GM12891 (cell line): ENCODE data around the gene FREY1.

ENCODE experiments used
- POLR2A ChIP-seq: IDR thresholded peaks from 2 replicates; pipeline ENCODE4 v1.6.1; 2011; ENCODE audit warnings: low read depth, low read length, control low read depth
- POLR2AphosphoS5 ChIP-seq: IDR thresholded peaks from 2 replicates; pipeline ENCODE4 v1.6.1; 2011; ENCODE audit warnings: low read depth, low read length, control low read depth
- SPI1 ChIP-seq: IDR thresholded peaks from 2 replicates; pipeline ENCODE4 v1.6.1; 2011; ENCODE audit warnings: low read depth, low read length, control low read depth

GRCh38 chr11:45924927-45925326 is 17.9 kb upstream of the FREY1 start:
- TF ChIP-seq POLR2AphosphoS5 (no peak), POLR2A (no peak), SPI1 (no peak)
